NCI-H187 treated with DMSO at 0.1 percent for 48 hours (cell line): ENCODE measurements around the gene KYAT1.
"Not testable (repeated sequence)": the region's sequence is repeated elsewhere in the genome, so short reads cannot be mapped to it uniquely, and the experiment has no call there.

Experiments
- DNase-seq: peaks from one replicate; lab custom pipeline; 2025; lab: John Stamatoyannopoulos, UW

The KYAT1 gene

GRCh38 chr9:128885376-128885775 lies 3.6 kb upstream of the KYAT1 start:
- no peak for DNase-seq

DNA sequence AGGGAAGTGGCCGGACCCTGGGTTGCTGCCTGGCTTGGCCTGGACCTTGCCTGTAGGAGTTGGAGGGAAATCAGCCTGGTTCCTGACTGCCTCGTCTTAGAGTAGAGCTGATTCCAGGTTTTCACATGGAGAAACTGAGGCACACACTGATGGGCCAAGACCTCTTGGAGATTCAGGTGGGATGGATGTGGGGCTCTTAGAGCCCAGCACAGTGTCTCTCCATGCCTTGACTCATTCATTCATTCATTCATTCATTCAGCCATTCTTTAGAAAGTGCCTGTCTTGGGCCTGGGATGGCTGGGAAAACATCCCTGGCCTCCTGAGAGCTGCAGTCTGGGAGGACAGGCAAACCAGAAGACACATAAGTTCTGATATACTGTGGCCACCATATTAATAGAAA lies 2.4 kb upstream of the KYAT1 start:
- no peak for DNase-seq

GRCh38 chr9:128882677-128883603 lies 1.2 kb upstream of the KYAT1 start:
- DNase-seq = no peak

GRCh38 chr9:128877852-128878251 lies 3.9 kb downstream of the KYAT1 start:
- no peak for DNase-seq

DNA sequence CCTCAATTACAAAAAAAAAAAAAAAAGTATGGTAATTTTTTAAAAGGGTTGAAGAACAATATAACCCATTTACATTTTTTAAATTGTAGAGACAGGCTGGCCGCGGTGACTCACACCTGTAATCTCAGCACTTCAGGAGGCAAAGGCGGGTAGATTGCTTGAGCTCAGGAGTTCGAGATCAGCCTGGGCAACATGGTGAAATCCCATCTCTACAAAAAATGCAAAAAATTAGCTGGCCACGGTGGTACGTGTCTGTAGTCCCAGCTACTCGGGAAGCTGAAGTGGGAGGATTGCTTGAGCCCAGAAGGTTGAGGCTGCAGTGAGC lies 10.8 kb downstream of the KYAT1 start:
- not testable (repeated sequence) for DNase-seq

GRCh38 chr9:128870128-128870940 lies 11.4 kb downstream of the KYAT1 start:
- no peak for DNase-seq

DNA sequence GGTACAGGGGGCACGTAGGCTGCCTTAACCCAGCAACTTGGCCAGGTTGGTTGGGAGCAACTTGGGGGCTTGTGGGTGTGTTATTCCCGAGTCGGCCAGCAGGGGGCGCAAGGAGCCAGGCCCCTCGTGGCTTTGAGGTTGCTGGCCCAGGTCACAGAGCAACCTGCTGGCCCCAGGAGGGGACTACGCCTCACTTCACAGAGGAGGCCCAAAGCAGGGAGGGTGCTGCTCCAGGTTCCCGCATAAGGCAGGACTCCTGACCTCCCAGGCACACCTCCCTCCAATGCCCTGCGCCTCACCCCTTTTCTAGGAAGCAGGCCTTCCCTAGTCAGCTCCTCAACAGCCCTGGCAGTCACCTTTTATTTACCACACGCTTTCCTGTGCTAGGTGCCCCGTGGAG lies 18.1 kb downstream of the KYAT1 start:
- no peak for DNase-seq

DNA sequence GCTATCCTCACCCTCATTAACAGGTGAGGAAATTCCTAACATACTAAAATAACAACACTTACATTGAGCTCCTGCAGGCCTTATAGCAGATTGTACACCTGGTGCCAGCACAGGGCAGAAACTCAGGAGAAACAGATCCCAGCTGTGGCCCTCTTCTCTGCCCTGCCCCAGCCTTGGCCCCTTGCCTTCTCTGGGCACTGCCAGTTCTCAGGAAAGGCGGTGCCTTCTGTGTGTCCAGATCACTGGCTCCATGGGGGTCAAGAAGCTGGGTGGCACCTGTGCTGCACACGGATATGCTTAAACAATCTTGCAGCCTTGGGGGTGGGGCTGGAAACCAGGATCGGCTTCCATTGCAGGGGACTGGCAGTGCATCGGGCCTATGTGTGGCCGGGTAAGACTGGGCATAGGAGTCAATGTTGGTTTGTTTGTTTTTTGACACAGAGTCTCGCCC lies 19.3 kb downstream of the KYAT1 start:
- DNase-seq = no peak

DNA sequence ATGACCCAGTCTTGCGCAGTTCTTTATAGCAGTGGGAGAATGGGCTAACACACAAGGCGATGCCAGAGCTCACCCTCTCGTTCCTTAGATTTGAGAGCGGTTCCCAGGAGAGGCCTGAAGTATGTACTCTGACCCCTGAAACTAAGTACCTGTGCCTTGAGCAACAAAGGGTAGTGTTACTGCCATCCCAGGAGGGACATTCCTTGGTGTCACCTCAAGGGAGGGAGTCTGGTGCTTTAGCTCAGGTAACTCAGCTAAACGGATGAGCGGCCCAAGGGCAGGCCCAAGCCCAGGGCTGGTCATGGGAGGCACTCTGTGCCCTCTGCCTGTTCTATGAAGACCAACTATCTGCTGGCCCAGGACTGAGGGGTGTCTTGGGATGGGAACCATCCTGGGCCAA lies 20.2 kb downstream of the KYAT1 start:
- DNase-seq = no peak

DNA sequence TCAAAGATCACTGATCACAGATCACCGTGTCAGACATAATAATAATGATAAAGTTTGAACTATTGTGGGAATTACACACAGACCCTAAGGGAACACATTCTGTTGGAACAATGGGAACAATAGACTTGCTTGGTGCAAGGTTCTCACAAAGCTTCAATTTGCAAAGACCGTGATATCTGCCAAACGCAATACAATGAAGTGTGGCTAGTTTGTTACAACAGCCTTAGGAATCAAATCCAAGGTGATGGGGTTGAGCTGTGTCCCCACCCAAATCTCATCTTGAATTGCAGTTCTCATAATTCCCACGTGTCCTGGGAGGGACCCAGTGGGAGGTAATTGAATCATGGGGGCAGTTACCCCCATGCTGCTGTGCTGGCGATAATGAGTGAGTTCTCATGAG lies 20.8 kb downstream of the KYAT1 start:
- DNase-seq = no peak

DNA sequence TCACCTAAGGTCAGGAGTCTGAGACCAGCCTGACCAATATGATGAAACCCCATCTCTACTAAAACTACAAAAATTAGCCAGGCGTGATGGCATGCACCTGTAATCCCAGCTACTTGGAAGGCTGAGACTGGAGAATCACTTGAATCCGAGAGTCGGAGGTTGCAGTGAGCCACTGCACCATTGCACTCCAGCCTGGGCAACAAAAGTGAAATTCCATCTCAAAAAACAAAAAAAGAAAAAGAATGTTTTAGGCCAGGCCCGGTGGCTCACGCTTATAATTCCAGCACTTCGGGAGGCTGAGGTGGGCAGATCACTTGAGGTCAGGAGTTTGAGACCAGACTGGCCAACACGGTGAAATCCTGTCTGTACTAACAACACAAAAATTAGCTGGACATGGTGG lies 23.3 kb downstream of the KYAT1 start:
- DNase-seq = not testable (repeated sequence)

GRCh38 chr9:128854454-128854853 lies 27.3 kb downstream of the KYAT1 start:
- DNase-seq = not testable (repeated sequence)

DNA sequence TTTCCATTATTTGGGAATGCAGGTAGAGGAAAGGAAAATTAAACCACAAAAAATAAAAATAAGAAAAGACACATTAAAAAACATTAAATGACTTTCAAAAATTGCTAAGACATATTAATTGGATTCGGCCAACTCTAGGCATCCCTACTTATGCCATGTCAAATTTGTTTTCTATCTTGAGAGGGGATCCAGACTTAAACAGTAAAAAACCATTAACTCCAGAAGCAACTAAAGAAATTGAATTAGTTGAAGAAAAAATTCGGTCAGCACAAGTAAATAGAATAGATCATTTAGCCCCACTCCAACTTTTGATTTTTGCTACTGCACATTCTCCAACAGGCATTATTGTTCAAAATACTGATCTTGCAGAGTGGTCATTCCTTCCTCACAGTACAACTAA lies 29.1 kb downstream of the KYAT1 start:
- not testable (repeated sequence) for DNase-seq

DNA sequence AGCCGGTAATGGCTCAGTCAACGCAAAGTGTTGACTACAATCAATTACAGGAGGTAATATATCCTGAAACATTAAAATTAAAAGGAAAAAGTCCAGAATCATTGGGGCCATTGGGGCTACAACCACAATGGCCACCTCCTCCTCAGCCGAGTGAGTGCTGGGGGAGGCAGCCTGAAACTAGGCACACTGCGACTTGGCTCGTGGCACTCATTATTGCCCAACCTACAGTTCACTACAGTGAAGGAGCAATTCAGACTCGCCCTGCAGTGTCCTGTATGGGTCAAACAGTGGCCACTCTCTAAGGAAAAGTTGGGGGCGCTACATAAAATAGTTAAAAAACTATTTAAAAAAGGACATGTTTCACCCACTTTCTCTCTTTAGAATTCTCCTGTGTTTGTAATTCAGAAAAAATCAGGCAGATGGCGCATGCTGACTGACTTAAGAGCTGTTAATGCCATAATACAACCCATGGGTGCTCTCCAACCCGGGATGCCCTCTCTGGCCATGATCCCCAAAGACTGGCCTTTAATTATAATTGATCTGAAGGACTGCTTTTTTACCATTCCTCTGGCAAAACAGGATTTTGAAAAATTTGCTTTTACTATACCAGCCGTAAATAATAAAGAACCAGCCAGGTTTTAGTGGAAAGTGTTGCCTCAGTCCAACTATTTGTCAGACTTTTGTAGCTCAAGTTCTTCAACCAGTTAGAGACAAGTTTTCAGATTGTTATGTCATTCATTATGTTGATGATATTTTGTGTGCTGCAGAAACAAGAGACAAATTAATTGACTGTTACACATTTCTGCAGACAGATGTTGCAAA lies 29.8 kb downstream of the KYAT1 start:
- DNase-seq = not testable (repeated sequence)

DNA sequence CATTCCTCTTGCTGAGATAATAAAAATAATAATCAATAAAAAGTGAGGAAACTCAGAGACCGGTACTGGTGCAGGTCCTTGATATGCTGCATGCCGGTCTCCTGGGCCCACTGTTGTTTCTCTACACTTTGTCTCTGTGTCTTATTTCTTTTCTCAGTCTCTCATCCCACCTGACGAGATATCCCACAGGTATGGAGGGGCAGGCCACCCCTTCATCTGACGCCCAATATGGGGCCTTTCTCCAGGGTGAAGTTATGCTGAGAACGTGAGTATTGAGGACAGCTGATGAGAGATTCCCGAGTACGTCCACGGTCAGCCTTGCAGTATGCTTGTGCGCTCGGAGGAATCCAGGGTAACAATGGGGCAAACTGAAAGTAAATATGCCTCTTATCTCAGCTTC lies 30.7 kb downstream of the KYAT1 start:
- DNase-seq = not testable (repeated sequence)

- DNase-seq = no peak
These were observed 33.9 kb downstream of the KYAT1 start for GRCh38 chr9:128847803-128848202.

DNA sequence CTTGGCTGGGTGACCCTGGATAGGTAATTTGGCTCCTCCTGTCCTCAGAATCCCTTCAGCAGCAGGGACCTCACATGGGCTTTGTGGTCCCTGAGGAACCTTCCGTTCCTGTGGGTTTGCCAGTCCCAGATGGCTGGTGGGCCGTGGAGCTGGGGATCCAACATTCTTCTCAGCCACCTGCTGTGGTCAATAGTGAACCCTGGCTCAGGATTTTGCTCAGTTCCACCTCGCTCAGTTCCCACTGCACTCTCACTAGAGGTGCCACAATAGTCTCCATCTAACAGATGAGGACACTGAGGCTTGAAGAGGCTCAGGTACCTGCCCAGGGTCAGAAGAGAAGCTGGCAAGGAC lies 35.1 kb downstream of the KYAT1 start:
- DNase-seq = no peak

DNA sequence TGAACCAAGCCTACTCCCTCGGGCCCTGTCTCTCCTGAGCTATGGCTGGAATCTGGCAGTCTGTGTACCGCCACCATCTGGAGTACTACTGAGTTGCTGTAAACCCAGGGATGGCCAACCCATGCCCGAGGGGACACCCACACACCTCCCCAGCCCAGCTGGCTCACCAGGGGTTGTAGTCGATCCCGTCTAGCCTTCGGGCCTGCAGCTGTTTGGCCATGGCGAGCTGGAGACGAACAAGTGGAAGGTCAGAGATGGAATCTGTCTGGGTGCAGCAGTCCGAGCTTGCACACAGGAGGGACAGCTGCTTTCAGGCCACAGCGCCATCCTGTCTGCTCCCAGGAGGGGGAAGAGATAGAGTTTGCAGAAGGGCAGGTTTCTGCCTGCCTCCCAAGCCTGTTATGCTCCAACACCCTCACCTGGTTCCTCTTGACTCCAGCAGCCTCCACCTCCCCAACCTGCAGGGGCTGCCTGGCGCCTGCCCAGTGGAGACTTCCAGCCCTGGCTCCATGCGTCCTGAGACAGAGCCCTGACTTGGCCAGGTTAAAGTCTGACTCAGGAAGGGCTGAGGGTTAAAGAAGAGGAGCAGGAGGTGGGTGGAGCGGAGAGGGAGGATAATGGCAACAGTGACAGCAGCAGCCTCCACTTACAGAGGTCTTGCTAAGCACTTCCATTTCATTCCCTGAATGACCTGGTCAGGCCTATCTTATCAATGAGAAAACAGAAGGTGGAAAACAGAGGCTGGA lies 36.4 kb downstream of the KYAT1 start:
- peak; percentile 9 for DNase-seq

DNA sequence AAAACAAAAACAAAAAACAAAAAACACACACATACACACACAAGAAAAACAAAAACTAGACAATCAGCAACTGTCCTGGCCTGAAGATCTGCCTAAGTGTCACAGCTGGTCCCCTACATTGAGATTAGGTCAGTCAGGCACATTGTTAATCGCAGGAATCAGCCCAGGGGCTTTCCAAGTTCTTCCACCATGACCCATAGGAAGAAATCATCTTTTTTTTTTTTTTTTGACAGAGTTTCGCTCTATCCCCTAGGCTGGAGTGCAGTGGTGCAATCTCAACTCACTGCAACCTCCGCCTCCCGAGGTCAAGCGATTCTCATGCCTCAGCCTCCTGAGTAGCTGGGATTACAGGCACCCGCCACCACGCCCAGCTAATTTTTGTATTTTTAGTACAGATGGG lies 38.6 kb downstream of the KYAT1 start:
- not testable (repeated sequence) for DNase-seq

DNA sequence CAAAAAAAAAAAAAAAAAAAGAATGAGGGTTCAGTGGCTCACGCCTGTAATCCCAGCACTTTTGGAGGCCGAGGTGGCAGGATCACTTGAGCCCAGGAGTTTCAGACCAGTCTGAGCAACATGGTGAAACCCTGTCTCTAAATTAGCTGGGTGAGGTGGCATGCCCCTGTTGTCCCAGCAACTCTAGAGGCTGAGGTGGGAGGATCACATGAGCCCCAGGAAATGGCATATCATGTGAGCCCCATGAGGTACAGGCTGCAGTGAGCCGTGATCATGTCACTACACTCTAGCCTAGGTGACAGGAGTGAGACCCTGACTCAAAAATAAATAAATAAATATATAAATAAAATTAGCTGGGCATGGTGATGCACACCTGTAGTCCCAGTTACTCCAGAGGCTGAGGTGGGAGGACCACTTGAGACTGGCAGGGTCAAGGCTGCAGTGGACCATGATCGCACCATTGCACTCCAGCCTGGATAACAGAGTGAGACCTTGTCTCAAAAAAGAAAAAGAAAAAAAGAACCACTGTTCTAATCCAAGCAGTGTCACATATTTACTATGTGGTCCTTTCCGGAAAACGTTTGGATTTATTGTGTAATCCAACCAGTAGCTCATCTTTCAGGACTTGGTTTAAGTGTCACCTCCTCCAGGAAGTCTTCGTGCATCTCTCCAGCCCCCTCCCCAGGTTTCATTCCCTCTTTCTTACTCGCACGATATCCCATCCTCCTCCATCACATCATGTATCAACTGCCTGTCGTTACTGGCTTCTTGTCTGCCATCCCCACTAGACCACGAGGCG lies 39.9 kb downstream of the KYAT1 start:
- no peak for DNase-seq

DNA sequence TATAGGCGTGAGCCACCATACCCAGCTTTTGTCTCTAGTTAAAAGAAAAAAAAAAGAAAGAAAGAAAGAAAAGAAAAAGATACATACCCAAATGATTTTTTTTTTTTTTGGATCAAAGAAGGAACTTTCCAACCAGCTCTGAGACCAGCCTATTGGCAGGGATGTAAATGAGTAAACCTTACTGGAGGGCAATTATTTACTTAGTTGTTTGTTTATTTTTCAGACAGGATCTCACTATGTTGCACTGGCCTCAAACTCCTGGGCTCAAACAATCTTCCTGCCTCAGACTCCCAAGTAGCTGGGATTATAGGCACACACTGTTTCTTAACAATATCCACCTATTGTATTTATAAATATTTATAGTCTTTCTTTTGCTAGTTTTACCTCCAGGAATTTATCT lies 41.2 kb downstream of the KYAT1 start:
- DNase-seq = no peak
